ENCODE data around the gene RASGRP2. TPM values are rescaled to one million over a fixed set of nuclear protein-coding genes. Genes with fewer than 3 reads are reported as not detected.
A peak's percentile ranks its signal among the peaks of the same experiment; 100 is the strongest.

RASGRP2 gene
- total RNA-seq, 1 experiment from 2014 or later = 26.9 TPM

DNA sequence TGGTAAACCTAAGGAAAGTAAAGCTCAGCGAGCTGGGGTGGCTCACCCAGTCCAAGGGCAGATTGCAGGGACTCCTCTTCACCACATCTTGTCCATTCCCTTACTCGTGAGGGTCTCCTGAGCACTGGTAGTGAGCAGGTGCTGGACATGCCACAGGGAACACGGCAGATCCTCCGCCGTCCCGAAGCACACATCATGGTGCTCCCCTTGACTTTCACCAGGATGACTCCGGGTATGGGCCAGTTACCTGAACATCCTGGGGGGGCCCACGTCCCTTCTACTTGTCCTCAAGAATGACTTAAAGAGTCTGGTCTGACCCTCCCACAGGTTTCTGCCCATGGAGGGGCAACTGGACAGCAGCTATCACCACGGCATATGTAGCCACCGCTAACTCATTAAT lies 42.4 kb upstream of the RASGRP2 start:
- Histone ChIP-seq H2BK20ac (ENCODE audit: low read depth, low read length, poor library complexity, severe bottlenecking) (no peak overlapping the region), H3K23me2 (ENCODE audit: insufficient read length, low read depth, low read length, poor library complexity, severe bottlenecking) (no peaks in the 10 kb centered on the region), H3K9ac (ENCODE audit: extremely low read depth, insufficient read length, low read length) (no peak overlapping the region), H3K4ac (ENCODE audit: low read depth, low read length) (no peak overlapping the region), H3T11ph (ENCODE audit: low read length) (no peak overlapping the region), H3K18ac (ENCODE audit: insufficient read length, low read depth, low read length) (no peak overlapping the region), H2AK5ac (ENCODE audit: insufficient read length, low read length) (no peak overlapping the region), H4K8ac (replicated peaks; ENCODE audit: insufficient read length, low read depth, low read length) (no peak overlapping the region), H2BK12ac (ENCODE audit: insufficient read length, low read depth, low read length) (no peak overlapping the region), H3K4me1 (ENCODE audit: insufficient read depth, low read length) (no peaks in the 10 kb centered on the region), H4K5ac (ENCODE audit: insufficient read length, low read depth, low read length) (no peak overlapping the region), H2BK120ac (ENCODE audit: low read depth, low read length, poor library complexity, severe bottlenecking) (no peak overlapping the region), H2BK5ac (ENCODE audit: insufficient read length, low read length) (no peak overlapping the region), H3K79me1 (ENCODE audit: insufficient read depth, low read depth, low read length, poor library complexity, severe bottlenecking) (no peaks in the 10 kb centered on the region), H3K27me3 (ENCODE audit: insufficient read depth, low read length) (no peaks in the 10 kb centered on the region), H3K9me3 (ENCODE audit: control insufficient read depth, low read depth, low read length) (no peaks in the 10 kb centered on the region), H3K4me2 (ENCODE audit: insufficient read depth, insufficient read length, low read length) (no peak overlapping the region), H3K23ac (ENCODE audit: insufficient read length, low read depth, low read length) (no peak overlapping the region), H3K56ac (ENCODE audit: insufficient read length, low read depth, low read length) (no peak overlapping the region), H4K91ac (ENCODE audit: insufficient read length, low read depth, low read length) (no peak overlapping the region), H3K14ac (ENCODE audit: insufficient read depth, low read length) (no peak overlapping the region), H4K20me1 (ENCODE audit: control insufficient read depth, insufficient read depth, insufficient read length) (no peaks in the 10 kb centered on the region), H3K27ac (ENCODE audit: insufficient read length, low read depth, low read length) (no peak overlapping the region), H3K79me2 (ENCODE audit: insufficient read depth, low read length) (no peaks in the 10 kb centered on the region), H2BK15ac (ENCODE audit: low read depth, low read length) (no peak overlapping the region), H2AFZ (ENCODE audit: low read length) (no peak overlapping the region)
- no peak for DNase-seq
- TF ChIP-seq, protein P1, sequence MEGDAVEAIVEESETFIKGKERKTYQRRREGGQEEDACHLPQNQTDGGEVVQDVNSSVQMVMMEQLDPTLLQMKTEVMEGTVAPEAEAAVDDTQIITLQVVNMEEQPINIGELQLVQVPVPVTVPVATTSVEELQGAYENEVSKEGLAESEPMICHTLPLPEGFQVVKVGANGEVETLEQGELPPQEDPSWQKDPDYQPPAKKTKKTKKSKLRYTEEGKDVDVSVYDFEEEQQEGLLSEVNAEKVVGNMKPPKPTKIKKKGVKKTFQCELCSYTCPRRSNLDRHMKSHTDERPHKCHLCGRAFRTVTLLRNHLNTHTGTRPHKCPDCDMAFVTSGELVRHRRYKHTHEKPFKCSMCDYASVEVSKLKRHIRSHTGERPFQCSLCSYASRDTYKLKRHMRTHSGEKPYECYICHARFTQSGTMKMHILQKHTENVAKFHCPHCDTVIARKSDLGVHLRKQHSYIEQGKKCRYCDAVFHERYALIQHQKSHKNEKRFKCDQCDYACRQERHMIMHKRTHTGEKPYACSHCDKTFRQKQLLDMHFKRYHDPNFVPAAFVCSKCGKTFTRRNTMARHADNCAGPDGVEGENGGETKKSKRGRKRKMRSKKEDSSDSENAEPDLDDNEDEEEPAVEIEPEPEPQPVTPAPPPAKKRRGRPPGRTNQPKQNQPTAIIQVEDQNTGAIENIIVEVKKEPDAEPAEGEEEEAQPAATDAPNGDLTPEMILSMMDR (conservative IDR thresholded peaks at IDR 0.05) = no peak
- Mint-ChIP-seq H3K4me3 (no peak overlapping the region), H3K9me3 (no peaks in the 10 kb centered on the region), H3K4me1 (peaks cover 4 to 5% of the 10 kb centered on the region in 2 experiments; a peak in 2 of 4 replicates), H3K27ac (peak overlapping the region in 1 of 3 experiments; percentile 51; a peak in 1 of 7 replicates), H3K27me3 (ENCODE audit: low read depth) (no peaks in the 10 kb centered on the region), H3K36me3 (ENCODE audit: insufficient read depth in 1 of 3, low read depth in 3 of 3) (peaks cover 0 to 6% (median 2%) of the 10 kb centered on the region in 3 experiments; a peak in 2 of 7 replicates)
- no CpG with 5 or more reads among the region's 10 CpGs for WGBS (ENCODE audit: extremely low coverage, insufficient read length, low lambda C conversion rate)
